NCI-H1417 treated with DMSO at 0.1 percent for 48 hours (cell line): Measurements from ENCODE around the gene KRT38.

Experiments
- DNase-seq: peaks from one replicate; lab custom pipeline; 2025; lab: John Stamatoyannopoulos, UW

Gene KRT38

DNA sequence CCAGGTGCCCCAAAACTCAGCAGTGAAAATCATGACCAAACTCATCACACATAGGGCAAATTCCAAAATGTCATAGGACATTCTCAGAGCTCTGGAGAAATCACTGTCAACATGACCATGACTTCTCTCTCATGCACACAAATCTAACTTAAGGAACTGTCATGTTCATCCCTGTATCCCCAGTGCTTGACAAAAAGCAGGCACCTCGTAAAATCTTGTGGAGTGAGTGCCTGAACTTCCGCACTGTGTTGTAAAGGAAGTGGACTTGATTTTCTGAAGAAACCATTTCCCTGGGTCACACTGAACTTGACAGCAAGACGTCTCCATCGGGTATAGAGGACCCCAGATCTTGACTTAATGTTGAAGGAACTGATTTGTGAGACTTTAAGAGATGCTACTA is 19.2 kb downstream of the KRT38 start:
- no peak for DNase-seq

DNA sequence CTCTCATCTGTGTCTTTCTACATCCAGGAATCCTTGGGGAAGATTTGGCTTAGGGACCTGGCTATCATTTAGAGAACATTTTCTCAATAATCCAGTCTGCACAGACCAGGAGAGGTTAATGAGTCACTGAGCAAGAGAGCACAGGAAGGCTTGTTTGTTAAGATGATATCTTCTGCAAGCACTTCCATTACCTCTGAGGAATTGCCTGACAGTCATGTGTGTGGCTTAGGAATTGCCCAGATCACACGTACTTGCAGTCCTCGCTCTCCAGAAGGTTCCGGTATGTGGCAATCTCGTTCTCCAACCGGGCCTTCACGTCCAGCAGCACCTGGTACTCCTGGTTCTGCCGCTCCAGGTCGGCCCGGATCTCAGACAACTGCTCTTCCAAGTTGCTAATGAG is 19.7 kb downstream of the KRT38 start:
- DNase-seq: no peak

DNA sequence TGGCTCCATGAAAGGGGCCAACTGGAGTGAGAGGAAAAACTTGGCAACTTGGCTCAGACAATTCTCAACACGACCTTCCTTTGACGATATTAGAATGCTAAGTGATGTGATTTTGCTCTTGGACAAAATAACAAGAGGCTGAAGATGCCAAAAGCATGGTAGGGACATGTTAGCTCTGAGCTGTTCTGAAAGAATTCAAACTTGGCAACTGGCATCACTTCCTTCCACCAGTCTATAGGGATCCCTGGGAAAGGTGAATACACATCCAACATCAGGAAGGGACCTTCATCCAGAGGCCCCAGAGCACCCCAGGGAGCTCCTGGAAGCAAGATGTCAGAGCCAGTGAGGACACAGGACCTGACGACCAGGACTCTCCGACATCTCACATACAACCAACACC is 20.6 kb downstream of the KRT38 start:
- no peak for DNase-seq

DNA sequence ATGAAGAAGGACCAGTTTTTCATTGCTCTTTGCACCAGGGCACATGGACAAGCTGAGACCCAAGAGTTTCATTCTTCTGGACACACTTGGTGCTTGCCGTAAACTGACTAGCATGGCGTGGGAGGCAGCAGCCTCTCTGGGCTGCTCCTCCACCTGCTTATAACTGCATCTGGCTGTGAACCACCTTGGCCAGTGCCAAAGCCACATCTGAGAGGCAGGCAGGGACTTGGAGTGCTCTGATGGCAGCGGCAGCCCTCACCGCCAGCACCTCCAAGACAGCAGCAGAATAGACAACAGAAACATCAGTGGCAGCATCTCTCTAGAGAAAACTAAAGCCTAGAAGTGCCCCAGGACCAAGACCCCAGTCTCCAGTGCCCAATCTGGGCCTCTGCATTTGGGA is 21.1 kb downstream of the KRT38 start:
- no peak for DNase-seq

DNA sequence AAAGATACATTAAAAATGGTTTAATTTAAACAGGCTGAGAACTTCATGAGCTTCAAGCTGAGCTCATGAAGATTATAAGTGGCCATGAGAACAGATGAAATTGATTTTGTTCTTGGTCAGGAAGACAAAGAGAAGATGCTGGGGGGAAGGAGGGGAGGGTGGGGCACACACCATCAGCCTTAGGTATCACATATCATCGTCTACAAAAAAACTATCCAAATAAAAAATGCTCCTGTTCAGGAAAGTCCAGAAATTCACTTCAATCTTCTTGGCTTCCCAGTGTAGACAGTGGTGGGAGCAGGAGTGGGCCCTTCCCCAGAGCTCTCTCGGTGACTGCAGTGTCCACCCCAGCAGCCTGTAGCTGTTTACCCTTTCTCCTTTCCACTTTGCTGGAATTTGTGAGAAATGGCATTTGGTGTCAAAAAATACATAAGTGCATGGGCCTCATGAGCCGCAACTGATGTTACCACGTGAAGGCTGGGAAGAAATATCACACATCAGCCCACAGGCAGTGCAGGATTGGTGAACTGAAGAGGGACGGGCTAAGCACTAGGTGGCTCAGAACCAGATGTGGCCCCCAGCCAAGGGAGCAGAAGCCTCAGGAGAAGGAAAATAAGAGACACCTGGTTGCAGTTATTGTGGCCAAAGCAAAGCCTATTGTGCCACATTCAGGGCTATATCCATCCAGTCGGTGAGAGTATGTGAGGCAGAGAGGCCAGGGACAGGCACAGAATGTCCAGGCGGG is 22.5 kb downstream of the KRT38 start:
- DNase-seq: no peak

DNA sequence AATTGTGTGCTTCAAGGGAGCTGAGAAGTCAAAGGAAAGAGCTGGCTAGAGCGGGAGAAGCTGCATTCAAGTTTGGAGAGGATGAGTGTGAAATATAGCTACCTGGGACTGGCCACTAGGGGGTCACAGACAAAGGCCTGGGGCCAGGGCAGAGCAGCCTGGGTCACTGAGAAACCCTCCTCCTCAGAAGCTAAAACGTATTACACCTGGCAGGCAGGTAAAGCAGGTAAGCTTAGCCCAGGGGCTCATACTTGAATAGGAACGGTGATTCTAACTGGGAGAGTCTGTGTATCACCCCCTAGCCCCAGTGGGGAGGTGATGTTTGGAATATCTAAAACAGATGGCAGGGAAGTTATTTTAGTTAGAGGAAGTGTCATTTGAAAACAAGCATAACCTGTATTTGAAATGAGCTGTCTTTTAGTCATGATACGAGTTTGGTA is 23.2 kb downstream of the KRT38 start:
- DNase-seq: no peak

DNA sequence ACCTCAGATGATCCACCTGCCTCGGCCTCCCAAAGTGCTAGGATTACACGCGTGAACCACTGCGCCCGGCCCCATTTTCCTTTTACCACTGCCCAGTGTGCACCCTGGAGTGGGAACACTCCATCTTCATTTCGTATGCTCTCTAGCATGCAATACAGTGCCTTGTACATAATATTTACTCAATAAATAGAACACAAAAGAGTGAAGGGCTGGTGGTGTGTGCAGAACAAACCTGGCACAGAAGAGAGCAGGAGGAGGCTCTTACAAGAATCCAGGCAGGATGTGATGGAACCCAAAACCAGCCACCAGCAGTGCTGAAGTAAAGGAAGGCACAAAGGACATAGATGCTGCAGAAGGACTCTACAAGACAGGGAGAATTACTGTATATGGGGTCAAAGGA is 23.7 kb downstream of the KRT38 start:
- no peak for DNase-seq

DNA sequence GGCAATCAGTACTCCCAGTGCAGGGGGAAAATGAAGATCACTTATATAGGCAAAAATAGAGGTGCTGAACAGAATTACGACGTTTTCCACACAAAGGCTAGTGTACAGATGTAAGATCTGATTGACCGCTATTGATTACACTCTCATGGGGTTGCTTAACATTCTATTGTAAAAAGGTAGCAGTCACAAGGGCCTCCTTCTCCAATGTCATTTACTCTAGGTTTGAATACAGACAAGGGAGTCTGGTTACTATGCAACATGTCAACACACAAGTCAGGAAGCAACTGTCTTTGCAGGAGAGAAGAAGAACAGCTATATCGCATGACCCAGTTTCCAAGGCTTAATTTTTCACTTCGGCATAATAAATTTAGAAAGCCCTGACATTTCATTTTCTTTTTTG is 24.3 kb downstream of the KRT38 start:
- DNase-seq: no peak

DNA sequence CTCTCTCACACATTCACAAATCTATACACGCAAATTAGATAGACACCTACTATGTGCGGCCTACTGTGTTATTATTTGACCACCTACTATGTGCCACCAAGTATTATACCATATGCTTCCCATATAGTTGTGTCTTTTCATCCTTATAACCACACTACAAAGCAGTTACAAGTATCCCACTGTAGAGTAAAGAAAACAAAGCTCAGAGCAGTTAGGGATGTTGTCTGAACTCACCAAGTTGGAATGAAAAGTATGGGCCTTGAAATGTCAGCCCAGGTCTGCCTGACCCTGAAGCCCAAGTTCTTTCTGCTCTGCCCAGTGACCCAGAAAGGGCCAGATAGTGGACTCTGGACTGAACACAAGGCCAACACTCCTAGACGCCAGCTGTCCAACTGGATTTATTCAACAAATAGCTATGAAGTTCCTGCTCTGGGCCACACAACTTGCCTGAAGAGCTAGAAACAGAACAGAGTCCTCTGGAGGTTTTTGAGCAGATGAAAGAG is 24.9 kb downstream of the KRT38 start:
- DNase-seq: no peak

DNA sequence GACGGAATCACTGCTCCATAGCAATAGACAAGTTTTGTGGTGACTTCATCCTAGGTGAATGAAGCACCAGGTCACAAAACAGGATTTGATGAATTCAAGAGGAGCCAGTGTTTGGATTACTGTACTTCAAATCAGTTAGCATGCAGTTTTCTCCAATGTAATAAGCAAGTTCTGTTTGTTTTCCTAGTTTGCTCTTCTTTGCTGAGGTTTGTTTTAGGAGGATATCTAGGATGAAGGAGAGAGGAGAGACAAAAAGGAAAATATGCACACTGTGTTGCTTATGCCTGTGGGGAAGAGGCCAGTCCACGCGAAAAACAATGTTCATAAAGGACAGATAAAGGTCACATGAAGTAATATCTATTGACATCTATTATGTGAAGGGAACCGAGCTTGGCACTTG is 25.4 kb downstream of the KRT38 start:
- DNase-seq: no peak

DNA sequence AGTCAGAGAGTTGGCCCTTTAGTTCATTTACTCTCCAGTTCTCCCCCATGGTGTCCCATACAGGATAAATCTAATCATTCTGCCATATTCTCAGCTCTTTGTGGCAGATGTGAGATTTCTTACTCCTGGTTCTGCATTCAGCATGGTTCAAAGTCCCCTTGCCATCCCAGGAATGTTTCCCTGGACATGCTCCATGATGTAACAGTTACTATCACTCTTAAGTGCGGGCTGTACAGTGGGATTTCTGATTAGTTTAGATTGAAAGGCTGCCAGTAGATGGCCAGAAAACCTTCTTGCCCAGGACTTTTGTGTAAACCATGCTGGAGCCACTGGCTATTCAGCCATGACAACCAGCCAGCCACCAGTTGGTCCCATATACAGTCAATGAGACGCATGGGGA is 26.8 kb downstream of the KRT38 start:
- no peak for DNase-seq

DNA sequence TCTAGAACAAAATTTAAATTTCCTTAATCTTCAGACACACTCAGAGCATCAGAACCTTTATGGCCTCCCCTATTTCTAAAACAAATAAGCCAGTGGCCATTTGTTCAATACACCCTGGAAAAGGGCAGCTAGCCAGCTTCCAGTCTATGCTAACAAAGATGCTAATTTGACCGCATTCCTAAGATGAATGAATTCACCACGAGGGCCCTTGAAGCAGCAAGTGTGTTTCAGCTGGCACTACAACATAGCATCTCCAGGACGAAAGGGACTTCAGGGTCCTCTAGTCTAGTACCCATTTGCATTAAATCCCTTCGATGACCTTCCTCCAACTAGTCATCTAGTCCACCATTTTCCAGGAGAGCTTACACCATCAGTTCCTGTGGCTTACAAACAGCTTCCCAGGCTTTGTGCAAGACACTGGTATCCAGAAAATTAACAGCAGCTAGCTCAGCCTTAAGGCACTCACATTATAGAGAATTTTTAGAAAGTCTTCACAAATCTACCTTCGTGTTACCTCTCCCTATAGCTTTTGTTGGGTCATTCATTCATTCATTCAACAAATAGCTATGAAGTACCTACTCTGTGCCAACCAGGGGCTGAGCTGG is 27.3 kb downstream of the KRT38 start:
- no peak for DNase-seq

DNA sequence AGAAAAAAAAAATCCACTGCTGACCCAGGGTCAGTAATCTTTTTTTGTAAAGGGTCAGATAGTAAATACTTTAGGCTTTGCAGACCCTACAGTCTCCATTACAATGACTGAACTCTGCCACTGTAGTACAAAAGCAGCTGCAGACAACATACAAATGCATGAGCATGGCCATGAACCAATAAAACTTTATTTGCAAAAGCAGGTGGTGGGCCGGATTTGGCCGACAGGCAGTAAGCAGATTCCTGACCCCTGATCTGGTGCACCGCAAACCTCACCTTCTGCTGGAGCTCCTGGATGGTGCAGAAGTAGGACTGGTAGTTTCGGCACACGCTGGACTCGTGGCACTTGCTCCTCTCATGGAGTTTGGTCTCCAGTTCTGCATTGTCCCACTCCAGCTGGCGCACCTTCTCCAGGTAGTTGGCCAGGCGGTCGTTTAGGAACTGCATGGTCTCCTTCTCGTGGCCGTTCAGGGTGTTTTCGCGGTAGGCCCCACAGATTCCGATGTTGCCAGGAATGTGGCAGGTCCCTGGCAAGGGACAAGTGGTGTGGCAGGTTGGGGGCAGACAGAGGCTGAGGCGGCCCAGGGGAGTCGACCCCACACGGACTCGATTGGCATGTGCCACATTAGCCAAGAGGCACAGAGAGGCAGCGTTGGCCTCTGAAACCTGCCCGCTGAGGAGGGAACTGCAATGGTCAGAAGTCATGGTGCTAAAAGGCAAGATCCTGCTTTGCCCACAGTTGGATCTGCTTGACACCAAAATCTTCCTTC is 29.5 kb downstream of the KRT38 start:
- no peak for DNase-seq

DNA sequence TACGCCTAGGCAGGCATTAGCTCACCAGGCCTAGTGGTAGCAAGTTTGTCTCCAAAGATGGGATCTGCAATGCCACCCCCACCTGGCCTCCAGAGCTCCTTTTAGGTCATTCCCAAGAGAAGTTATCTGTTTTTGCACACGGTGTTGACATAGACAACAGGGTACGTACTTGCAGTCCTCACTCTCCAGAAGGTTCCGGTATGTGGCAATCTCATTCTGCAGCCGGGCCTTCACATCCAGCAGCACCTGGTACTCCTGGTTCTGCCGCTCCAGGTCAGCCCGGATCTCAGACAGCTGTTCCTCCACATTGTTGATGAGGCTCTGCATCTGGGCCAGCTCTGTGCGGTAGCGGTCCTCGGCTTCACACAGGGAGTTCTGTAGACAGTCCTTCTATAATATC is 33.6 kb downstream of the KRT38 start:
- DNase-seq: no peak

DNA sequence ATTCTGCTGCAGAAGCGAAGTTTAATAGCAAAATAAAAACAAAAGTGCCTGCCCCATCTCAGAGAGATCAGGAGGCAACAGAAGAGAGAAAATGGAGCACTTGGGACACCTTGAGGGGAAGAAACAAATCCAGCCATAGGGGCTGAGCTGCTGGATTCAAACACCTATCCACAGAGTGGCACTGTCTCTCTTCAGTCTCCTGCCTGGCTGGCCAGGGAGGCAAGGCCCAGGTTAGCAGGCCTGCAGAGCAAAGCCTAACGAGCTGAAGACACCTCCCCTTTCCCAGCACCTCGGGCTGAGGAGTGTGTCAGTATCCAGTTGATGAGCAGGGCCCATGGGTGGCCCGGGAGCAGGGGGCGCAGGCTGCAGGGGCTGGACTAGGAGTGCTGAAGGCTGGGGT is 34.6 kb downstream of the KRT38 start:
- no peak for DNase-seq

DNA sequence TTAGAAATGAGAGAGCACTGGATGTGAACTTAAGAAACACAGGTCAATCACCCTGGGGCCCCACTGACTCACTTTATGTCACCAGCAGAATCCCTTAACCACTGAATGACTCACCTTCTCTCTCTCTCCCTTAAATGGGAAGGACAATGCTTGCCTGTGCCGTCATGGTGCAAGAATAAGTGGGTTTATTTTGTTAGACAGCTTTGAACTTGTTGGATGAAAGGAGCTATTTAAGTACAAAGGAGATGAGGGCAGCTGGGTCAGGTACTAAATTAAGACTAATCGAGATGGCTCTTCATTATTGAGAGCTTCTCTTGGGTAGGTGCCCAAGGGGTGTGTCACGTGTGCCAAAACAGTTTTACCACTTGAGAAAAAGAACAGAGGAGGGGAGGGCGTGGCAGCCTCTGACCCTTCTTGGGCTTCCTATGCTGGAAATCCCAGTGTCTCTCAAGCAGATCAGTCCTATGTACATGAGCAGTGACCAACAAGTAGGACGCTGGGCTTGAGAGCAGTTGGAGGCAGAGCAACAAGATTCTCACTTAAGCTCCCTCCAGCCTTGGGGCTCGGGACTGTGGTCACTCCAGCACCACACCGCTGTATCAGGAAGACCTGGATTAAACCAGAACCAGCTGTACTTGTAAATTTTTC is 36.6 kb downstream of the KRT38 start:
- no peak for DNase-seq

DNA sequence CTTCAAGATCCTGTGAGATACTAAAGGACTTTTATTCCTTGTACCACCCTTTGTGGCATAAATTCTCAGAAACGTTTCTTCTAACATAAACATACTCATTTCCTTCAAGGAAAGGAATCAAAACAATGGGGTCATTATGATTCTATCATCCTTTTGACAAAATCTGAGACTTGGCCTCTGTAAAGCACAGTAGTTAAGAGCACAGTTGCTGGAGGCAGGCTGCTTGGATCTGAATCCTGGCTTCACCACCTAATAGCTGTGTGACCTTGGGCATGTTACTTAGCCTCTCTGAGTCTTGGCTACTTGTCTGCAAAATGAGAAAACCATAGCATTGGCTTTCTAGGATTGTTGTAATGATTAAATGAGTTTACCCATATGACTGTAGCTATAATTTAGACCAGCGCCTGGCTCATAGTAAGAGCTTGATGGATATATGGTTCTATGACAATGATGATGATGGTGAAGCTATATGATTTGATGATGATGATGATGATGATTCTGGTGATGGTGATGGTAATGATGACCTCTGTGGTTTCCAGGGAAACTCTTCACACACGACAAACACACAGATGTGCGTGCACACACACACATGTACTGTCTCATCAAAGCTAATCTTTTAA is 37.3 kb downstream of the KRT38 start:
- DNase-seq: no peak

DNA sequence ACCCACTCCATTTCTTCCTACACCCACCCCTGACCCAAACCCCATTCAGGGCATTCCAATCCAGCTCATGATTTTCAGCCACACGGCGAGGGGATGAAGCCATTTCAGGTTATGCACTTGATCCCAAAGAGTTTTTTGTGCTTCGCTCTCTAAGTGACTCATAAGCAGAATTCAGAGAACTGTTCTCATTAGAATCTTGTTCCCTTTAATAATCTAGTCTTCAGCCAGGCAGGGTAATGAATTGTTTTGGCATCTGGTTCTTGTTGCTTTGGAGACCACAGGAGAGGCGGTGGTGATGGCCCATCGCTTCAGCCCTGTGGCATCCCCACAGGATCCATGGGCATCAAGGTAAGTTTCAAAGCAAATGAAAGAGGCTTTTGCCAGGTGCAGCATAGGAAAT is 38.6 kb downstream of the KRT38 start:
- DNase-seq: no peak

DNA sequence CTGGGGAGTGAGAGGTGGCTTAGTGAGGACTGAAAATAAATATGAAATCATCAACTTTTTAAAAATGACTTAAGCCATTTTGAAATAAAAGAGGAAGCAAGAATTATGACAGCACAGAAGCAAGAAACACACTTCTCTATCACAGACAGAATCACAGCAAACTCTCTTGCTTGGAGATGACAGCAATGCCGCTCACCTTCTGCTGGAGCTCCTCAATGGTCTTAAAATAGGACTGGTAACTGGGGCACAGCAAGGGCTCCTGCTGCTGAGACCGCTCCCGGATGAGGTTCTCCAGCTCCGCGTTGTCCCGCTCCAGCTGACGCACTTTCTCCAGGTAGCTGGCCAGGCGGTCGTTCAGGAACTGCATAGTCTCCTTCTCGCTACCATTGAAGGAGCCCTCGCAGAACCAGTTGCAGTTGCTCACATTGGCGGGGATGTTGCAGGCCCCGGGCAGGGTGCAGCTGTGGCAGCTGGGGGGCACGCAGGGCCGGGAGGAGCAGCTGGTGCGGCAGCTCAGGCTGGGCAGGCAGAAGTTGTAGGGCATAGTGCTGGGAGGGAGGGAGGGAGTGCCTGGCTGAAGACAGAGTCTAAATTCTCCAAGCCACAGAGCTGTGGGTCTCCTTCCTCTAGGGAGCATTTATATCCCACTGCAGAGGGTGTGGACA is 43.7 kb downstream of the KRT38 start, which contains the start of gene KRT31:
KRT31 (minus strand) TSS at position 613 of the 665 bp plus-strand sequence; CDS start at position 544, 69 bp downstream.
- no peak for DNase-seq

DNA sequence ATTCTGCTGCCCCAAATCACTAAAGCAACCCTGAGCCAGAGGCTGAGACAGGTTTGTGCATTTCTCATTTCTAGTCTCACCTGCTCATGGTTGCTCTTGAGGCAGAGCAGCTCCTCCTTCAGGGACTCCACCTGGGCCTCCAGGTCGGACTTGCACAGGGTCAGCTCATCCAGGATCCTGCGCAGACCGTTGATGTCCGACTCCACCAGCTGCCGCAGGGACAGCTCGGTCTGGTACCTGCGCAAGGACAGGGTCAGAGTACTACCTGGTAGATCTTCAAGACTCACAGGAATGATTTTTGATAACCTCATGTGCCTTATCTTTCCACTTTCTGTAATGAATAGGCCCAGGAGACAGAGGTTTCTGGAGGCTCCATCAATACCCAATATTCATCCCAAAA is 44.4 kb downstream of the KRT38 start:
- no peak for DNase-seq

DNA sequence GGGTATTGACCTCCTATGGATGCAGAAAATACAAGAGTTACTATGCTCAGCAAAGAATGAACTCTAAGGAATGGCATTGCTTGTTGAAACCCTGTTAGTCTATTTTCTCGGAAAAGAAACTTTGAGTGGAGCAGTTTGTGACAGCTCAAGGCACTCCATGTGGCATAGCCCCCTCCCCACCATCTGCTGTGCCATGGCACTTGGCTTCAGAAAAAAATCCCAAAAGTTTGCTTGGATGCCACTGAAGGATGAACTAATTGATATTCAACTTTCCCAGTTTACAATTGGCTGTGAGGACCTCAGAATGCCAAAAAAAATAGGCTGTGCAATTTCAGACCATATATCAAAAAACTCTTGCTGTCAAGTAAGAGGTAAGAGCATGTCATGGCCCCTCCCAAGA is 45.2 kb downstream of the KRT38 start:
- DNase-seq: no peak
